ENCODE data around the gene EPS8L3. TPM values are rescaled to one million over a fixed set of nuclear protein-coding genes. Genes with fewer than 3 reads are reported as not detected.
A peak's percentile ranks its signal among the peaks of the same experiment; 100 is the strongest.

EPS8L3 gene
- total and polyA plus RNA-seq, 9 of the 15 experiments (the other 6 are each of a cell fraction or from before 2014, with no cell fraction given) = 0.09 to 0.42 (median 0.14) TPM; not detected in 5

DNA sequence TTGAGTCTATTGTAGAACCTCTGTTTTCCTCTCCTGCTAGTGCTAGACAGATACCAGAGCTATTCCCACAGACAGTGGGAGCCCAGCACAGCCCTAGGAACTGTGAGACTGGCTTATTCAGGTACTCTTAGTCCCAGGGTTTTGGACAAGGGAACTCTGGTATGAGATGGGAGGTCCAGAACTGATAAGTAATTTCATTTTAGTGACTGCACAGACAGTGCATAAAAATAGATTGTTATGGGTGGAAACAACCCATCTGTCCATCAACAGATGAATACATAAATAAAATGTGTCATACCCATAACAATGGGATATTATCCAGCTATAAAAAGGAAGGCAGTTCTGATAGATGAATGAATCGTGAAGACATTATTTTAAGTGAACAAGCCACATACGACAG is 9.0 kb downstream of the EPS8L3 start:
- Histone ChIP-seq H3K4me1 (replicated peaks in 1 of 2; ENCODE audit: control insufficient read depth in 2 of 2, insufficient read depth in 2 of 2, low read length in 2 of 2) (peaks cover 0 to 4% of the 10 kb centered on the region in 2 experiments; a peak in 2 of 5 replicates), H3K27ac (ENCODE audit: extremely low read depth, low read depth, low read length) (no peak overlapping the region), H3K27me3 (ENCODE audit: control insufficient read depth in 2 of 2, insufficient read depth in 2 of 2, low read length in 2 of 2) (peaks cover 28 to 39% of the 10 kb centered on the region in 2 experiments; a peak in 4 of 5 replicates), H3K9me1 (ENCODE audit: control insufficient read depth, insufficient read depth, low read length) (no peaks in the 10 kb centered on the region), H3K4me3 (no peak overlapping the region), H3K9me3 (replicated peaks; ENCODE audit: control insufficient read depth, insufficient read depth, low read depth, low read length) (no peaks in the 10 kb centered on the region), H3K79me2 (ENCODE audit: control insufficient read depth, insufficient read depth, low read length) (no peaks in the 10 kb centered on the region), H3K36me3 (ENCODE audit: control insufficient read depth, insufficient read depth, low read length) (no peaks in the 10 kb centered on the region), H3K9ac (ENCODE audit: insufficient read depth in 1 of 2, low read depth in 2 of 2, low read length in 2 of 2) (no peak overlapping the region), H4K20me1 (replicated peaks; ENCODE audit: control insufficient read depth, insufficient read depth, low read length) (no peaks in the 10 kb centered on the region), H2AFZ (ENCODE audit: low read depth, low read length) (no peak overlapping the region), H3K4me2 (ENCODE audit: insufficient read depth, low read length) (no peak overlapping the region)
- intact Hi-C loops (cut with micrococcal nuclease) (no loop called here), in situ Hi-C loops (cut with MboI) (no loop called here)
- POLR2A ChIA-PET = no interaction called here
- DNase-seq (ENCODE audit: extremely low read depth in 1 of 4, low spot score in 3 of 4) (no peak), FAIRE-seq (no peak), ATAC-seq (no peak)
- TF ChIP-seq RCOR1 (IDR thresholded peaks at IDR 0.05; ENCODE audit: borderline replicate concordance in 1 of 2, low read depth in 2 of 2, low read length in 2 of 2) = no peak
- TF ChIP-seq SIX5 (IDR thresholded peaks at IDR 0.05; ENCODE audit: borderline replicate concordance in 1 of 2, insufficient read depth in 1 of 2, low read depth in 1 of 2, low read length in 2 of 2) = no peak
- no peak for TF ChIP-seq ZBTB12 (CRISPR knock-in tag; IDR thresholded peaks at IDR 0.05)
- no peak for TF ChIP-seq CTCFL (IDR thresholded peaks at IDR 0.05; ENCODE audit: borderline replicate concordance, insufficient read depth, low read depth, low read length, poor library complexity, severe bottlenecking)
- TF ChIP-seq TARDBP (IDR thresholded peaks at IDR 0.05) = no peak
- no peak for TF ChIP-seq FOSL1 (tag; conservative IDR thresholded peaks at IDR 0.05)
- no peak for TF ChIP-seq ZNF586 (CRISPR knock-in tag; conservative IDR thresholded peaks at IDR 0.05)
- TF ChIP-seq RNF219 (CRISPR knock-in tag; IDR thresholded peaks at IDR 0.05) = no peak
- TF ChIP-seq PRMT5 (CRISPR knock-in tag; IDR thresholded peaks at IDR 0.05) = no peak
- 0 out of 2 replicates have a peak, but pooled peaks have one; percentile 10 for TF ChIP-seq PKNOX1 (IDR thresholded peaks at IDR 0.05)
- no peak for TF ChIP-seq SP1 (CRISPR knock-in tag; IDR thresholded peaks at IDR 0.05)
- TF ChIP-seq MEIS2 (IDR thresholded peaks at IDR 0.05; ENCODE audit: partially characterized antibody) = peak; percentile 8
- no peak for TF ChIP-seq BACH1 (tag; IDR thresholded peaks at IDR 0.05)
- WGBS (ENCODE audit: insufficient coverage, low coverage, missing lambda C conversion rate) = 3% methylated on average over 2 of the region's 2 CpGs
- CTCF ChIA-PET (ENCODE audit: low intra/inter-chr PET ratio) = no interaction called here
- no TSS peak for BruUV-seq (replicated peaks)
